Lower lobe of right lung (tissue), 2 donors: ENCODE data around the gene PKD1. TPM values are rescaled to one million over a fixed set of nuclear protein-coding genes. Genes with fewer than 3 reads are reported as not detected.
A peak's percentile ranks its signal among the peaks of the same experiment; 100 is the strongest.

ENCODE experiments used
- ATAC-seq, 2 donors: fragments of 200-7000 bp; cut with Tn5 transposase; one replicate each; pipeline ENCODE4 v1.9.1; 2020 to 2022; ENCODE audit warnings: mild to moderate bottlenecking in 2 of 2, moderate library complexity in 2 of 2
- DNase-seq: peaks from one replicate; pipeline ENCODE4 v3.0.0-alpha.2; 2020
- H3K27ac ChIP-seq: fragments of 200-600 bp; one replicate; pipeline ENCODE4 v1.8.0; 2022
- H3K27me3 ChIP-seq: fragments of 200-600 bp; one replicate; pipeline ENCODE4 v1.8.0; 2022; ENCODE audit warnings: low read depth
- H3K36me3 ChIP-seq: fragments of 200-600 bp; one replicate; pipeline ENCODE4 v1.8.0; 2022; ENCODE audit warnings: mild to moderate bottlenecking
- H3K4me1 ChIP-seq: fragments of 200-600 bp; one replicate; pipeline ENCODE4 v1.8.0; 2022
- H3K4me3 ChIP-seq: fragments of 200-600 bp; one replicate; pipeline ENCODE4 v1.8.0; 2022; ENCODE audit warnings: mild to moderate bottlenecking
- H3K9me3 ChIP-seq: fragments of 200-600 bp; one replicate; pipeline ENCODE4 v1.8.0; 2022
- intact Hi-C: fragments of 100-400 bp; cut with DNase I; formaldehyde crosslinking; loops from one replicate; pipeline ENCODE4 v1.11.0; 2022
- total RNA-seq: library from RNA; stranded (reverse); fragmentation: NEBNext Ultra II Directional; extraction: Animal tissue kit (Norgen Biotek cat#: 25700); gene quantifications from one replicate; pipeline ENCODE4 v1.2.1, GENCODE V29; 2021
- TF ChIP-seq, protein P1 (sequence below): fragments of 200-600 bp; IDR thresholded peaks from one replicate; pipeline ENCODE4 v1.8.0; 2022; ENCODE audit warnings: antibody characterized with exemption, mild to moderate bottlenecking
- donor health status: DM: no; HTN: yes; CAD: no; lungs with severe emphysema.

The PKD1 gene
- total RNA-seq, 1 donor from 2014 or later = 81.6 TPM

DNA sequence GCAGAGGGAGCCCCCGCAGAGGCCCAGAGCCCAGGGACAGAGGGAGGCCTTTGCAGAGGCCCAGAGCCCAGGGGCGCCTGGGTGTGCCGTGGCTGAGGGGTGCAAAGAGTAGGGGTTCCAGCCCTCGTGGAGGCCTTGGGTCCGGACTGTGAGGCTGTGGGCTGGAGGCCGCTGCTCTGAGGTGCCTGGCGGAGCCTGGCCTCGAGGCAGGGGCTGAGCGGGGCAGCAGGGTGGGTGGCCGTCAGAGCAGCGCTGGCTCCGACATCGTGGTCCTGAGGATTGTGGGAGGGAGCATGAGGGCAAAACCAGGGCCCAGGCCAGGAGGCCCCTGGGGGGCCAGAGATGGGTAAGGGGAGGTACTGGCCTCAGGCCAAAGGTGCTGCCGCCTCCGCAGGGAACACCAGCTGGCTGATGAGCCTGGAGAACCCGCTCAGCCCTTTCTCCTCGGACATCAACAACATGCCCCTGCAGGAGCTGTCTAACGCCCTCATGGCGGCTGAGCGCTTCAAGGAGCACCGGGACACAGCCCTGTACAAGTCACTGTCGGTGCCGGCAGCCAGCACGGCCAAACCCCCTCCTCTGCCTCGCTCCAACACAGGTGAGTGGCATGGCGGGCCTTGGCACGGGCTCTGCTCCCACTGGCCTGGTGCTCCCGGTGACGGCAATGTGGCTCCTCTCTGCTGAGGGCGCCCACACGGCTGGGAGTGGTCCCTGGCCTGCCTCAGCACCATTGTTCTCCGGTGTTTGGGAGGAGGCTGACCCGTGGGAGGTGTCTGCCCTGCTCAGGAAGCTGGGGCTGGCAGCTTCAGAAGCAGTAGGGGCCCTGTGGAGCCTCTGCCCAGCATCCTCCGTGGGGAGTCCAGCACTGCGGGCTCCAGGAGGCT lies 54.3 kb downstream of the PKD1 start:
- Histone ChIP-seq H3K4me1 (peaks cover 26% of the 10 kb centered on the region), H3K4me3 (no peak overlapping the region), H3K27ac (peak overlapping the region; percentile 54), H3K27me3 (no peaks in the 10 kb centered on the region), H3K9me3 (no peaks in the 10 kb centered on the region), H3K36me3 (peaks cover 100% of the 10 kb centered on the region)
- intact Hi-C loops = no loop called here
- no peak for DNase-seq
- TF ChIP-seq, protein P1, sequence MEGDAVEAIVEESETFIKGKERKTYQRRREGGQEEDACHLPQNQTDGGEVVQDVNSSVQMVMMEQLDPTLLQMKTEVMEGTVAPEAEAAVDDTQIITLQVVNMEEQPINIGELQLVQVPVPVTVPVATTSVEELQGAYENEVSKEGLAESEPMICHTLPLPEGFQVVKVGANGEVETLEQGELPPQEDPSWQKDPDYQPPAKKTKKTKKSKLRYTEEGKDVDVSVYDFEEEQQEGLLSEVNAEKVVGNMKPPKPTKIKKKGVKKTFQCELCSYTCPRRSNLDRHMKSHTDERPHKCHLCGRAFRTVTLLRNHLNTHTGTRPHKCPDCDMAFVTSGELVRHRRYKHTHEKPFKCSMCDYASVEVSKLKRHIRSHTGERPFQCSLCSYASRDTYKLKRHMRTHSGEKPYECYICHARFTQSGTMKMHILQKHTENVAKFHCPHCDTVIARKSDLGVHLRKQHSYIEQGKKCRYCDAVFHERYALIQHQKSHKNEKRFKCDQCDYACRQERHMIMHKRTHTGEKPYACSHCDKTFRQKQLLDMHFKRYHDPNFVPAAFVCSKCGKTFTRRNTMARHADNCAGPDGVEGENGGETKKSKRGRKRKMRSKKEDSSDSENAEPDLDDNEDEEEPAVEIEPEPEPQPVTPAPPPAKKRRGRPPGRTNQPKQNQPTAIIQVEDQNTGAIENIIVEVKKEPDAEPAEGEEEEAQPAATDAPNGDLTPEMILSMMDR = no peak
- ATAC-seq = peak in 1 of 2 donors; percentile 1

DNA sequence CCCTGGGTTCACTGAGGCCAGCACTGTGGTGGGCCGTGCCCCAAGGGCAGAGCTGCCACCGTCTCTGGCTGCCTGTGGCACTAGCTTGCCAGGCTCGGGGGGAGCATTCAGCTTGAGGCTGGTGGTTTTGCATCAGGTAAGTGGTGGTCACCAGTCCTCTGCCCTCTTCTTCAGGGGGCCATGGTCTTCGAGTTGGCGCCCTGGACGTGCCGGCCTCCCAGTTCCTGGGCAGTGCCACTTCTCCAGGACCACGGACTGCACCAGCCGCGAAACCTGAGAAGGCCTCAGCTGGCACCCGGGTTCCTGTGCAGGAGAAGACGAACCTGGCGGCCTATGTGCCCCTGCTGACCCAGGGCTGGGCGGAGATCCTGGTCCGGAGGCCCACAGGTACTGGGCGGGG lies 55.7 kb downstream of the PKD1 start:
- Histone ChIP-seq H3K9me3 (no peaks in the 10 kb centered on the region), H3K27me3 (no peaks in the 10 kb centered on the region), H3K36me3 (peaks cover 98% of the 10 kb centered on the region), H3K27ac (no peak overlapping the region), H3K4me1 (peaks cover 26% of the 10 kb centered on the region), H3K4me3 (no peak overlapping the region)
- no peak for DNase-seq
- TF ChIP-seq, protein P1 = no peak
- intact Hi-C loops = no loop called here
- no peak for ATAC-seq

DNA sequence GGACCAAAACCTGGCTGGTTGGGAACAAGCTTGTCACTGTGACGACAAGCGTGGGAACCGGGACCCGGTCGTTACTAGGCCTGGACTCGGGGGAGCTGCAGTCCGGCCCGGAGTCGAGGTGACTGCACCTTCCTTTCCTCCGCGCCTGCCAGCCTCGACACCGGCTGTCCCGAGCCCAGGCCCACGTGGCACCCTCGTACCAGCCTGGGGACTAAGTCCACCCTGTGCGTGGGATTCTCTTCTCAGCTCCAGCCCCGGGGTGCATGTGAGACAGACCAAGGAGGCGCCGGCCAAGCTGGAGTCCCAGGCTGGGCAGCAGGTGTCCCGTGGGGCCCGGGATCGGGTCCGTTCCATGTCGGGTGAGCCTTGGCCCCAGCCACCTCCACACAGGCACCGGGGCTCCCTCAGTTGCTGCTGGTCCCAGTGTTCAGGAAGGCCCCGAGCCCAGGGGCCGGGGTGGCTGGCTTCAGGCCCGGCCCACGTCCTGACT lies 56.3 kb downstream of the PKD1 start:
- no peak for ATAC-seq
- no peak for DNase-seq
- TF ChIP-seq, protein P1 = no peak

DNA sequence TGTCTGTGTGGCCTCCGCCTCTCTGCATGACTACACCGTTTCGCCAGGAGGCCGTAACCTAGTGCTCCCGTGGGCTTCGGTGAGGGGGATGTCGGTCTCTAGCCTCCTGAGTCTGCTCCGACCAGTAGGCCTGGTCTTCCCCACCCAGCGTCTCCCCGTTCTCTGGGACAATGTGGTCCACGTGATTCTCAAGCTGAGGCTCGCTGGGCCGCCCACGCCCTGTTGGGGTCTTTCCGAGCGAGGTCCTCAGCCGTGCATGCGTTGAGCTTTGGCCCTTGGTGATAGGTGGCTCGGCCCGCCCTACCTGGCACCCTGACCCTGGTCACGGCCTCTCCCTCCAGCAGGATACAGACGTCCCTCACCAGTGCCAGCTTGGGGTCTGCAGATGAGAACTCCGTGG lies 57.0 kb downstream of the PKD1 start:
- Histone ChIP-seq H3K4me1 (peaks cover 26% of the 10 kb centered on the region), H3K27ac (no peak overlapping the region), H3K9me3 (no peaks in the 10 kb centered on the region), H3K4me3 (no peak overlapping the region), H3K27me3 (no peaks in the 10 kb centered on the region), H3K36me3 (peaks cover 98% of the 10 kb centered on the region)
- intact Hi-C loops = no loop called here
- ATAC-seq (no peak), DNase-seq (no peak)
- TF ChIP-seq, protein P1 = no peak

More for the DNA sequence above, 56.3 kb downstream of the PKD1 start:
- H3K27ac ChIP-seq = no peak overlapping the region
- peaks cover 26% of the 10 kb centered on the region for H3K4me1 ChIP-seq
- H3K9me3 ChIP-seq = no peaks in the 10 kb centered on the region
- peaks cover 98% of the 10 kb centered on the region for H3K36me3 ChIP-seq
- H3K4me3 ChIP-seq = no peak overlapping the region
- no peaks in the 10 kb centered on the region for H3K27me3 ChIP-seq
- intact Hi-C loops = no loop called here

GRCh38 chr16:2078096-2078495 lies 57.6 kb downstream of the PKD1 start:
- Histone ChIP-seq H3K9me3 (no peaks in the 10 kb centered on the region), H3K36me3 (peaks cover 98% of the 10 kb centered on the region), H3K27ac (no peak overlapping the region), H3K4me1 (peaks cover 20% of the 10 kb centered on the region), H3K4me3 (no peak overlapping the region), H3K27me3 (no peaks in the 10 kb centered on the region)
- intact Hi-C loops = no loop called here
- no peak for DNase-seq
- no peak for ATAC-seq
- TF ChIP-seq, protein P1 = no peak
